ENCODE results near the gene GDI1. TPM values are rescaled to one million over a fixed set of nuclear protein-coding genes. Genes with fewer than 3 reads are reported as not detected.

Gene GDI1
- total and polyA plus RNA-seq, 2 of the 4 experiments (the other 2 are of a cell fraction): 113 to 291 TPM

DNA sequence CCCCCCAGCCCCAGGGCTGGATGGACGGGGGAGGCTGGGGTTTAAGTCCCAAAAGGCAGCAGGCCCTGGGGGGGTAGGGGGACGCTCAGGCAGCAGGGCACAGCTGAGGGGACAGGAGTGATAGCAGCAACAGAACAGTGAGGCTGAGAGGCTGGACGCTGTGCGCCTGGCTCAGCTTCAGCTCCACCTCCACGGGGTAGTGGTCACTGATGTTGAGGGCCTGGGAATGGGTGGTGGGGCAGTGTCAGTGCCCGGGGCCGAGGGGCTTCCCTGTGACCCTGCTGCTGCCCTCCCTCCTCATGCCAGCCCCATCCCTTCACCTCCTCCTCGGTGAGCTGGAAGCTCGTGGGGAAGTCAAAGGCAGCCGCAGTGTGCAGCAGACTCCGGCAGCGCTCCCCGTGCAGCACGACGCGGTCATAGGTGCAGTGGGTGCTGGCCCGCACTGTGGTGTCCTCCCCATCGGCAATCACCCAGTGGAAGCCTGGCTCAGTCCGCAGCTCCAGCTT, 34.3 kb upstream of the GDI1 start:
- H2BK120ac ChIP-seq (ENCODE audit: low read depth, low read length): no peak overlapping the region
- no peaks in the 10 kb centered on the region for H3K27me3 ChIP-seq (ENCODE audit: control insufficient read depth, insufficient read depth, low read length)
- WGBS, 2 experiments (ENCODE audit: extremely low coverage in 2 of 2, insufficient read length in 1 of 2): 81% methylated on average over 12 of the region's 19 CpGs; no CpG with 5 or more reads in 1 of the 2 experiments
- H3K14ac ChIP-seq (replicated peaks; ENCODE audit: low read depth, low read length): no peak overlapping the region
- peaks cover 21% of the 10 kb centered on the region for H3K36me3 ChIP-seq (ENCODE audit: control insufficient read depth, insufficient read depth, low read length)
- H4K20me1 ChIP-seq (ENCODE audit: insufficient read depth, low read length): peaks cover 44% of the 10 kb centered on the region
- DNase-seq: no peak
- ChIA-PET POLR2A (ENCODE audit: unreplicated experiment) (no interaction called here), CTCF (no interaction called here)
- H2AK5ac ChIP-seq (ENCODE audit: low read depth, low read length): no peak overlapping the region
- BruUV-seq (replicated peaks): no TSS peak
- 0 out of 2 replicates have a peak, but pooled peaks cover 2% of the 10 kb centered on the region for H3K4me1 ChIP-seq (ENCODE audit: control insufficient read depth, insufficient read depth, low read length)
- no peak overlapping the region for H2BK15ac ChIP-seq (ENCODE audit: low read depth, low read length)
- in situ Hi-C loops (cut with MboI; ENCODE audit: low sequenced_read_pairs) (no loop called here), dilution Hi-C loops (cut with HindIII; ENCODE audit: low sequenced_read_pairs, unreplicated experiment) (no loop called here), intact Hi-C loops (cut with micrococcal nuclease) (no loop called here)
- no peak overlapping the region for H3K9ac ChIP-seq (ENCODE audit: low read depth, low read length)
- H4K8ac ChIP-seq (ENCODE audit: low read depth in 2 of 2, low read length in 2 of 2): no peak overlapping the region
- no peak overlapping the region for H2AFZ ChIP-seq (replicated peaks; ENCODE audit: low read length, poor library complexity)
- no peaks in the 10 kb centered on the region for H3K9me1 ChIP-seq (ENCODE audit: insufficient read depth, low read length)
- H4K5ac ChIP-seq (ENCODE audit: low read depth, low read length): no peak overlapping the region
- no peak overlapping the region for H3K56ac ChIP-seq (ENCODE audit: extremely low read depth, insufficient read depth, low read length)
- H4K91ac ChIP-seq (ENCODE audit: insufficient read depth, low read depth, low read length): no peak overlapping the region
- ATAC-seq (ENCODE audit: low read depth): no peak
- H3K4me3 ChIP-seq (ENCODE audit: insufficient read depth, low read depth, low read length): no peak overlapping the region
- H3K18ac ChIP-seq (ENCODE audit: low read depth, low read length): no peak overlapping the region
- no peak overlapping the region for H2BK20ac ChIP-seq (ENCODE audit: low read depth, low read length)
- peak overlapping the region; percentile 8 for H2AK9ac ChIP-seq (replicated peaks; ENCODE audit: low read depth, low read length, poor library complexity)
- no peak overlapping the region for H3K4ac ChIP-seq (ENCODE audit: low read depth, low read length)
- H3K9me3 ChIP-seq (ENCODE audit: control insufficient read depth, insufficient read depth, low read length): no peaks in the 10 kb centered on the region
- H3K4me2 ChIP-seq (ENCODE audit: low read depth, low read length): no peak overlapping the region
- peaks cover 4 to 19% of the 10 kb centered on the region in 2 experiments; a peak in 2 of 4 replicates for H3K79me1 ChIP-seq (ENCODE audit: low read depth in 1 of 2, low read length in 2 of 2)
- no peak overlapping the region for H2BK5ac ChIP-seq (ENCODE audit: low read depth, low read length, poor library complexity, severe bottlenecking)
- H3K27ac ChIP-seq (ENCODE audit: insufficient read depth, low read length): no peak overlapping the region
- no peak overlapping the region for H3K23ac ChIP-seq (ENCODE audit: low read depth, low read length)
- no peak for TF ChIP-seq NFE2L2 (IDR thresholded peaks at IDR 0.05; ENCODE audit: low read depth, low read length)
- TF ChIP-seq, protein P1, sequence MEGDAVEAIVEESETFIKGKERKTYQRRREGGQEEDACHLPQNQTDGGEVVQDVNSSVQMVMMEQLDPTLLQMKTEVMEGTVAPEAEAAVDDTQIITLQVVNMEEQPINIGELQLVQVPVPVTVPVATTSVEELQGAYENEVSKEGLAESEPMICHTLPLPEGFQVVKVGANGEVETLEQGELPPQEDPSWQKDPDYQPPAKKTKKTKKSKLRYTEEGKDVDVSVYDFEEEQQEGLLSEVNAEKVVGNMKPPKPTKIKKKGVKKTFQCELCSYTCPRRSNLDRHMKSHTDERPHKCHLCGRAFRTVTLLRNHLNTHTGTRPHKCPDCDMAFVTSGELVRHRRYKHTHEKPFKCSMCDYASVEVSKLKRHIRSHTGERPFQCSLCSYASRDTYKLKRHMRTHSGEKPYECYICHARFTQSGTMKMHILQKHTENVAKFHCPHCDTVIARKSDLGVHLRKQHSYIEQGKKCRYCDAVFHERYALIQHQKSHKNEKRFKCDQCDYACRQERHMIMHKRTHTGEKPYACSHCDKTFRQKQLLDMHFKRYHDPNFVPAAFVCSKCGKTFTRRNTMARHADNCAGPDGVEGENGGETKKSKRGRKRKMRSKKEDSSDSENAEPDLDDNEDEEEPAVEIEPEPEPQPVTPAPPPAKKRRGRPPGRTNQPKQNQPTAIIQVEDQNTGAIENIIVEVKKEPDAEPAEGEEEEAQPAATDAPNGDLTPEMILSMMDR (conservative IDR thresholded peaks at IDR 0.05; ENCODE audit: low read depth, low read length): no peak
- TF ChIP-seq, protein P2, sequence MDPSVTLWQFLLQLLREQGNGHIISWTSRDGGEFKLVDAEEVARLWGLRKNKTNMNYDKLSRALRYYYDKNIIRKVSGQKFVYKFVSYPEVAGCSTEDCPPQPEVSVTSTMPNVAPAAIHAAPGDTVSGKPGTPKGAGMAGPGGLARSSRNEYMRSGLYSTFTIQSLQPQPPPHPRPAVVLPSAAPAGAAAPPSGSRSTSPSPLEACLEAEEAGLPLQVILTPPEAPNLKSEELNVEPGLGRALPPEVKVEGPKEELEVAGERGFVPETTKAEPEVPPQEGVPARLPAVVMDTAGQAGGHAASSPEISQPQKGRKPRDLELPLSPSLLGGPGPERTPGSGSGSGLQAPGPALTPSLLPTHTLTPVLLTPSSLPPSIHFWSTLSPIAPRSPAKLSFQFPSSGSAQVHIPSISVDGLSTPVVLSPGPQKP (IDR thresholded peaks at IDR 0.05; ENCODE audit: borderline replicate concordance, low read depth, low read length): no peak
- TF ChIP-seq BHLHE40 (IDR thresholded peaks at IDR 0.05; ENCODE audit: low read depth, low read length): no peak
